Measurements from ENCODE around the gene FAS.

FAS gene

GRCh38 chr10:88971221-88972061 is 19.2 kb upstream of the FAS start:
- Histone ChIP-seq H3K27me3 (replicated peaks; ENCODE audit: control insufficient read depth, insufficient read depth, low read length) (no peaks in the 10 kb centered on the region), H3K36me3 (ENCODE audit: control insufficient read depth, insufficient read depth, low read length) (no peaks in the 10 kb centered on the region), H3K4me3 (replicated peaks; ENCODE audit: low read depth, low read length) (no peak overlapping the region)
- TF ChIP-seq CTCF (IDR thresholded peaks at IDR 0.05; ENCODE audit: insufficient read depth, low read length, poor library complexity, severe bottlenecking): no peak
- DNase-seq (ENCODE audit: extremely low read depth, insufficient read length): no peak

- no peaks in the 10 kb centered on the region for H3K36me3 ChIP-seq (ENCODE audit: control insufficient read depth, insufficient read depth, low read length)
- no peak for DNase-seq (ENCODE audit: extremely low read depth, insufficient read length)
- TF ChIP-seq CTCF (IDR thresholded peaks at IDR 0.05; ENCODE audit: insufficient read depth, low read length, poor library complexity, severe bottlenecking): no peak
- no peak overlapping the region for H3K4me3 ChIP-seq (replicated peaks; ENCODE audit: low read depth, low read length)
- no peaks in the 10 kb centered on the region for H3K27me3 ChIP-seq (replicated peaks; ENCODE audit: control insufficient read depth, insufficient read depth, low read length)
Measured at GRCh38 chr10:88974012-88974411, 16.6 kb upstream of the FAS start.

DNA sequence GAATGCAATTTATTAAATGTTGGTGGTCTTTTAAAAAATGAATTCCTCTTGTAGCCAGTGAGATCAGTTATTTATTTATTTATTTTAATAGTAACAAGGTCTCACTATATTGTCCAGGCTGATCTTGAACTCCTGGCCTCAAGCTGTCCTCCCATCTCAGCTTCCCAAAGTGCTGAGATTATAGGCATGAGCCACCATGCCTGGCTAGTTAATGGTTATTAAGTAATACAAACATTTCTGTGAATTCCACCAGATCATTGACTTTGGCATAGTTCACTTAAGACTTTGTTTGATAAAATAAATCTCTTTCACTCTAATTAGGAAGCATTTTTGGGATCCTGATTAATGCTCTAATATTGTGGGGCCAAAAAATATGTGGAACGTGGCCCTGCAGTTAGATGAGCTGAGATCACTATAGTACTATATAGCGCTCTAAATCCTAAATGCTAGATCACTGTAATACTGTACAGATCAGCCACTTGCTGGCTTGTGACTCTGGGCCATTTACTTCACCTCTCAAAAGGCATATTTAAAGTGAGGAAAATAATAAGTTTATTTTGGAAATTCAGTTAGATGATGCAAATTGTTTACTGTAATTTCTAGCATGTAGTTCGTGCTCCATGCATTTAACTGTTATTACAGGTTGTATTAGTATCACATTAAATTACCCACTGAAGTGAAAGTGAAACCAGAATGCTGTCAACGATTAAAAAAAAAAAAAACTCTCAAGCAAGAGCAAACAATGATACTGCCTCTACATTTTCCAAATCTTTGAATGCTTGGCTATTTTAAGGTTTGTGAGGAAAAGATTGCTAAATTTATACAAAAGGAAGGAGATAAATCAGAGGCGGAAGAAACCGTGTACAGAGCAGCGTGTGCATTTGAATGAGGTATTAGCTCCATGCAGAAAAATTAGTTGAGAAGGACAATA is 15.9 kb upstream of the FAS start:
- Histone ChIP-seq H3K4me3 (replicated peaks; ENCODE audit: low read depth, low read length) (peak overlapping the region; percentile 54), H3K36me3 (ENCODE audit: control insufficient read depth, insufficient read depth, low read length) (no peaks in the 10 kb centered on the region), H3K27me3 (replicated peaks; ENCODE audit: control insufficient read depth, insufficient read depth, low read length) (no peaks in the 10 kb centered on the region)
- TF ChIP-seq CTCF (IDR thresholded peaks at IDR 0.05; ENCODE audit: insufficient read depth, low read length, poor library complexity, severe bottlenecking): no peak
- no peak for DNase-seq (ENCODE audit: extremely low read depth, insufficient read length)

- no peak for DNase-seq (ENCODE audit: extremely low read depth, insufficient read length)
- Histone ChIP-seq H3K27me3 (replicated peaks; ENCODE audit: control insufficient read depth, insufficient read depth, low read length) (no peaks in the 10 kb centered on the region), H3K4me3 (replicated peaks; ENCODE audit: low read depth, low read length) (peak overlapping the region; percentile 54), H3K36me3 (ENCODE audit: control insufficient read depth, insufficient read depth, low read length) (no peaks in the 10 kb centered on the region)
- TF ChIP-seq CTCF (IDR thresholded peaks at IDR 0.05; ENCODE audit: insufficient read depth, low read length, poor library complexity, severe bottlenecking): no peak
Measured at GRCh38 chr10:88975377-88975720, 15.2 kb upstream of the FAS start.

DNA sequence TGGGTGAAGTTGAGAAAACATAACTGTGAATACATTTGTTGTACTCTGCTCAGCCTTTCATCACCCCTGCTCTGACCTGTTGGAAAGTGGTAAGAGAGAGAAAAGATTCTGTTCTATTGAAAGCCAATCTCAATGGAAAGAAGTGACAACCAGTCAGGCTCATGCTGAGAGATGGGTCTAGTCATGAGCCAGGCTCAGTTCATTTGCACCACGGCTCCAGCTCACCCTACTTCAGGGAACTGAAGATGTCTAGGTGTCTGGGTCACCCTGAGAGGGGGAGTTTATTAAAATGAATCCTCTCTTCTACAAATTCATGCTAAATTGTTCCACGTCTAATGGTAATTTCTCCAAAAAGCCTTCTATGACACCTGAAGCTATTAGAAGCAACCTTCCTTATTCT is 12.1 kb upstream of the FAS start:
- no peaks in the 10 kb centered on the region; the same call in 1 of the 2 replicates for H3K36me3 ChIP-seq (ENCODE audit: control insufficient read depth, insufficient read depth, low read length)
- no peak for TF ChIP-seq CTCF (IDR thresholded peaks at IDR 0.05; ENCODE audit: insufficient read depth, low read length, poor library complexity, severe bottlenecking)
- no peak overlapping the region for H3K4me3 ChIP-seq (replicated peaks; ENCODE audit: low read depth, low read length)
- DNase-seq (ENCODE audit: extremely low read depth, insufficient read length): no peak
- H3K27me3 ChIP-seq (replicated peaks; ENCODE audit: control insufficient read depth, insufficient read depth, low read length): no peaks in the 10 kb centered on the region

All from GM06990 (cell line).